Adrenal gland (tissue), 5 donors: ENCODE results near the gene PIEZO2.
"Not testable (repeated sequence)": the region's sequence is repeated elsewhere in the genome, so short reads cannot be mapped to it uniquely, and the experiment has no call there.

ENCODE experiments used
- CTCF ChIP-seq, 6 experiments: fragments of 450-650 bp in 4 of 6; fragments of 200-600 bp in 2 of 6; sonication (generic) in 1 of 6; IDR thresholded peaks; 1 replicate in 5 of 6; 2 replicates in 1 of 6; pipeline versions ENCODE4 v1.5.1 to v1.8.0; 2016 to 2021; ENCODE audit warnings: antibody characterized with exemption in 6 of 6, mild to moderate bottlenecking in 2 of 6, moderate library complexity in 1 of 6
- POLR2A ChIP-seq, 2 donors: fragments of 450-650 bp; IDR thresholded peaks; one replicate each; pipeline ENCODE4 v1.6.1; 2017; ENCODE audit warnings: antibody characterized with exemption in 2 of 2, mild to moderate bottlenecking in 2 of 2, moderate library complexity in 1 of 2
- donor health status: DM: no; HTN: no; CAD: no.

- TF ChIP-seq CTCF, POLR2A (IDR thresholded peaks at IDR 0.05): not testable (repeated sequence)
Observed at GRCh38 chr18:10623606-10624005, 525.8 kb downstream of the PIEZO2 start.
